GM23338 (cell line): ENCODE measurements around the gene IGFBP7. TPM values are rescaled to one million over a fixed set of nuclear protein-coding genes. Genes with fewer than 3 reads are reported as not detected.

Source experiments
- CREB1 ChIP-seq: fragments of 250-450 bp; sonication (Bioruptor Pico); IDR thresholded peaks from 2 replicates; pipeline ENCODE4 v1.5.0; 2020; ENCODE audit warnings: low read depth, mild to moderate bottlenecking, moderate library complexity
- EZH2 ChIP-seq: fragments of 200-600 bp; sonication (generic); IDR thresholded peaks from one replicate; pipeline ENCODE4 v1.8.0; 2017; ENCODE audit warnings: antibody characterized with exemption, mild to moderate bottlenecking, low read depth; ENCODE audit not compliant: unreplicated experiment
- JUNB ChIP-seq: IDR thresholded peaks from one replicate; pipeline ENCODE4 v1.6.1; 2016; ENCODE audit warnings: antibody characterized with exemption; ENCODE audit not compliant: unreplicated experiment
- NANOG ChIP-seq: IDR thresholded peaks from 2 replicates; pipeline ENCODE4 v1.6.1; 2016; ENCODE audit warnings: antibody characterized with exemption, borderline replicate concordance
- POLR2AphosphoS5 ChIP-seq: IDR thresholded peaks from 2 replicates; pipeline ENCODE4 v1.6.1; 2016; ENCODE audit warnings: antibody characterized with exemption, low read depth
- REST ChIP-seq: IDR thresholded peaks from one replicate; pipeline ENCODE4 v1.6.1; 2018; ENCODE audit warnings: antibody characterized with exemption; ENCODE audit not compliant: unreplicated experiment
- STAT1 ChIP-seq: IDR thresholded peaks from one replicate; pipeline ENCODE4 v1.6.1; 2016; ENCODE audit warnings: antibody characterized with exemption; ENCODE audit not compliant: unreplicated experiment
- ZNF331 ChIP-seq: fragments of 250-450 bp; sonication (Bioruptor Pico); IDR thresholded peaks from 2 replicates; pipeline ENCODE4 v1.5.0; 2020; ENCODE audit warnings: low read depth, mild to moderate bottlenecking, moderate library complexity
- ZNF462 ChIP-seq: fragments of 250-450 bp; sonication (Bioruptor Pico); IDR thresholded peaks from 2 replicates; pipeline ENCODE4 v1.5.0; 2020; ENCODE audit warnings: mild to moderate bottlenecking, moderate library complexity
- polyA plus RNA-seq: library from polyadenylated mRNA; unstranded; fragments of >200 nt; fragmentation: Nextera tagmentation; extraction: Ambion mirVana; gene quantifications from 2 replicates; pipeline ENCODE4 v1.2.1, GENCODE V29; 2016
- total RNA-seq: library from RNA; depleted of rRNA; stranded (reverse); fragments of >200 nt; shearing (Covaris generic); gene quantifications from 2 replicates; pipeline ENCODE4 v1.2.3, GENCODE V29; 2014

IGFBP7 gene
- total and polyA plus RNA-seq, 2 experiments from 2014 or later: 0.49 to 7.9 TPM

- TF ChIP-seq ZNF462 (CRISPR knock-in tag) (no peak), JUNB (no peak), NANOG (no peak), EZH2 (no peak), CREB1 (CRISPR knock-in tag) (no peak), ZNF331 (CRISPR knock-in tag) (no peak), REST (no peak), POLR2AphosphoS5 (no peak), STAT1 (no peak)
Measured at GRCh38 chr4:57125996-57126395, 15.8 kb upstream of the IGFBP7 start (continued).
